Measurements from ENCODE around the gene CDS2. TPM values are rescaled to one million over a fixed set of nuclear protein-coding genes. Genes with fewer than 3 reads are reported as not detected.

CDS2 gene
- total and polyA plus RNA-seq, 2 of the 13 experiments (the other 11 are each of a cell fraction or from before 2014, with no cell fraction given), result 81.3 to 153 TPM

DNA sequence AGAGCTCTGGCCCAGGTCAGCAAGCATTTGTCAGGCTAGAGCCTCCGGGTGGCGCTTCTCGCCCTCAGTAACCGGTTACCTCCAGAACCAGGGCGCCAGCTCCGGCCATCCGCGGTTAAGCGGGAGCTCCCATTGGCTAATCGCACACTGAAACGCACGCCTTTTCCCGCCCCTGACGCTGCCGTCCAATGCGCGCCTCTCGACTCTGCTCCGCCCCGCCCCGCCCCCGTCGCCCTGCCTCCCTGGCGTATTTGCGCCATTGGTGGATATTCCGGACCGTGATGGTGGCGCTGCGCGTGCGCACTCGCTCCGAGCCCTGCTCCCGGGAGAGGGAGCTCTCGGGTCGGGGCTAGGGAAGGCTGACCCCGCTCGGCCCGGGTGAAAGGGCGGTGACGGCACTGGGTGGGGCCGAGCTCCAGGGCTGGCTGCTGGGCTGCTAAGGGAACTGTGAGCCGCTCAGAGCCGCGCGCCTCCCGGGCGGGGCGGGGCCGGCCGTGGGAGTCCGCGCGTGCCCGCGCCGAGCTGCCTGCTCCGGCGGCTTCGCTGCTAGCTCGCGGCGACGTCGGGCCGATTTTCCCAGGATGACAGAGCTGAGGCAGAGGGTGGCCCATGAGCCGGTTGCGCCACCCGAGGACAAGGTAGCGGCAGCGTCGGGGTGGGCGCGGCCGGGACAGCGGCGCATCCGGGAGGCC, at the start of gene CDS2 (continued):
- TF ChIP-seq IKZF4 (CRISPR knock-in tag; IDR thresholded peaks at IDR 0.05; ENCODE audit: borderline replicate concordance, low read depth, not compliant biosample characterization), result peak; percentile 15
- no peak for TF ChIP-seq GABPA (IDR thresholded peaks at IDR 0.05; ENCODE audit: low read depth, low read length)
- peak; percentile 54 for TF ChIP-seq GABPA (CRISPR knock-in tag; IDR thresholded peaks at IDR 0.05; ENCODE audit: low read depth)
- peak; percentile 96 for TF ChIP-seq ZFP90 (CRISPR knock-in tag; IDR thresholded peaks at IDR 0.05; ENCODE audit: borderline replicate concordance)
- TF ChIP-seq, protein P1, sequence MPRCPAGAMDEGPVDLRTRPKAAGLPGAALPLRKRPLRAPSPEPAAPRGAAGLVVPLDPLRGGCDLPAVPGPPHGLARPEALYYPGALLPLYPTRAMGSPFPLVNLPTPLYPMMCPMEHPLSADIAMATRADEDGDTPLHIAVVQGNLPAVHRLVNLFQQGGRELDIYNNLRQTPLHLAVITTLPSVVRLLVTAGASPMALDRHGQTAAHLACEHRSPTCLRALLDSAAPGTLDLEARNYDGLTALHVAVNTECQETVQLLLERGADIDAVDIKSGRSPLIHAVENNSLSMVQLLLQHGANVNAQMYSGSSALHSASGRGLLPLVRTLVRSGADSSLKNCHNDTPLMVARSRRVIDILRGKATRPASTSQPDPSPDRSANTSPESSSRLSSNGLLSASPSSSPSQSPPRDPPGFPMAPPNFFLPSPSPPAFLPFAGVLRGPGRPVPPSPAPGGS (CRISPR knock-in tag; IDR thresholded peaks at IDR 0.05), result peak; percentile 99
- no peak for TF ChIP-seq SMARCC2 (IDR thresholded peaks at IDR 0.05)
- no peak; the same call in 1 of the 2 replicates for TF ChIP-seq MTA1 (CRISPR knock-in tag; IDR thresholded peaks at IDR 0.05; ENCODE audit: borderline replicate concordance)
- TF ChIP-seq ZC3H13 (CRISPR knock-in tag; IDR thresholded peaks at IDR 0.05), result peak; percentile 86; the same call in 1 of the 2 replicates
- 0 out of 2 replicates have a peak, but pooled peaks have one; percentile 43 for TF ChIP-seq BRD4 (CRISPR knock-in tag; IDR thresholded peaks at IDR 0.05)
- TF ChIP-seq ZNF235 (CRISPR knock-in tag; IDR thresholded peaks at IDR 0.05; ENCODE audit: borderline replicate concordance), result no peak
- no peak for TF ChIP-seq ZNF260 (CRISPR knock-in tag; IDR thresholded peaks at IDR 0.05; ENCODE audit: borderline replicate concordance, low read depth)
- TF ChIP-seq ZNF782 (CRISPR knock-in tag; IDR thresholded peaks at IDR 0.05; ENCODE audit: borderline replicate concordance), result peak; percentile 60
- TF ChIP-seq CAMTA2 (CRISPR knock-in tag; IDR thresholded peaks at IDR 0.05; ENCODE audit: borderline replicate concordance), result no peak
- no peak for TF ChIP-seq ZNF660 (CRISPR knock-in tag; IDR thresholded peaks at IDR 0.05; ENCODE audit: borderline replicate concordance, low read depth)
- peak; percentile 90; the same call in 1 of the 2 replicates for TF ChIP-seq ZNF558 (CRISPR knock-in tag; IDR thresholded peaks at IDR 0.05; ENCODE audit: borderline replicate concordance)
- peak; percentile 4 for TF ChIP-seq ZEB1 (IDR thresholded peaks at IDR 0.05; ENCODE audit: insufficient replicate concordance, low read depth)
- TF ChIP-seq, protein P2, sequence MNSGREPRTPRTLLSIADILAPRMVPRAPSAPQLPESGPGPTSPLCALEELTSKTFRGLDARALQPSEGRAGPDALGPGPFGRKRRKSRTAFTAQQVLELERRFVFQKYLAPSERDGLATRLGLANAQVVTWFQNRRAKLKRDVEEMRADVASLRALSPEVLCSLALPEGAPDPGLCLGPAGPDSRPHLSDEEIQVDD (CRISPR knock-in tag; IDR thresholded peaks at IDR 0.05; ENCODE audit: borderline replicate concordance), result no peak; the same call in none of the 2 replicates
- peak; percentile 39; the same call in 1 of the 2 replicates for TF ChIP-seq ZNF557 (CRISPR knock-in tag; IDR thresholded peaks at IDR 0.05)
- no peak for TF ChIP-seq NFE2L2 (IDR thresholded peaks at IDR 0.05; ENCODE audit: low read length)
- TF ChIP-seq, protein P3, sequence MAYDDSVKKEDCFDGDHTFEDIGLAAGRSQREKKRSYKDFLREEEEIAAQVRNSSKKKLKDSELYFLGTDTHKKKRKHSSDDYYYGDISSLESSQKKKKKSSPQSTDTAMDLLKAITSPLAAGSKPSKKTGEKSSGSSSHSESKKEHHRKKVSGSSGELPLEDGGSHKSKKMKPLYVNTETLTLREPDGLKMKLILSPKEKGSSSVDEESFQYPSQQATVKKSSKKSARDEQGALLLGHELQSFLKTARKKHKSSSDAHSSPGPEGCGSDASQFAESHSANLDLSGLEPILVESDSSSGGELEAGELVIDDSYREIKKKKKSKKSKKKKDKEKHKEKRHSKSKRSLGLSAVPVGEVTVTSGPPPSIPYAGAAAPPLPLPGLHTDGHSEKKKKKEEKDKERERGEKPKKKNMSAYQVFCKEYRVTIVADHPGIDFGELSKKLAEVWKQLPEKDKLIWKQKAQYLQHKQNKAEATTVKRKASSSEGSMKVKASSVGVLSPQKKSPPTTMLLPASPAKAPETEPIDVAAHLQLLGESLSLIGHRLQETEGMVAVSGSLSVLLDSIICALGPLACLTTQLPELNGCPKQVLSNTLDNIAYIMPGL (CRISPR knock-in tag; IDR thresholded peaks at IDR 0.05; ENCODE audit: borderline replicate concordance in 1 of 2, low read depth in 1 of 2), result peak; percentile 86 to 96
- TF ChIP-seq ZFY (CRISPR knock-in tag; IDR thresholded peaks at IDR 0.05), result peak; percentile 95
- no peak for TF ChIP-seq ZNF780A (CRISPR knock-in tag; IDR thresholded peaks at IDR 0.05)
- no peak for TF ChIP-seq POLR2AphosphoS2 (IDR thresholded peaks at IDR 0.05; ENCODE audit: low read depth, low read length)
- TF ChIP-seq ZNF615 (CRISPR knock-in tag; IDR thresholded peaks at IDR 0.05; ENCODE audit: borderline replicate concordance), result no peak
- TF ChIP-seq PCBP2 (optimal IDR thresholded peaks at IDR 0.05; ENCODE audit: low read depth, low read length, poor library complexity, severe bottlenecking), result no peak
- TF ChIP-seq, protein P4, sequence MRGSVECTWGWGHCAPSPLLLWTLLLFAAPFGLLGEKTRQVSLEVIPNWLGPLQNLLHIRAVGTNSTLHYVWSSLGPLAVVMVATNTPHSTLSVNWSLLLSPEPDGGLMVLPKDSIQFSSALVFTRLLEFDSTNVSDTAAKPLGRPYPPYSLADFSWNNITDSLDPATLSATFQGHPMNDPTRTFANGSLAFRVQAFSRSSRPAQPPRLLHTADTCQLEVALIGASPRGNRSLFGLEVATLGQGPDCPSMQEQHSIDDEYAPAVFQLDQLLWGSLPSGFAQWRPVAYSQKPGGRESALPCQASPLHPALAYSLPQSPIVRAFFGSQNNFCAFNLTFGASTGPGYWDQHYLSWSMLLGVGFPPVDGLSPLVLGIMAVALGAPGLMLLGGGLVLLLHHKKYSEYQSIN (CRISPR knock-in tag; IDR thresholded peaks at IDR 0.05; ENCODE audit: borderline replicate concordance), result no peak

All from HepG2 (cell line).